Measurements from ENCODE around the gene ARID4A. TPM values are rescaled to one million over a fixed set of nuclear protein-coding genes. Genes with fewer than 3 reads are reported as not detected.

ARID4A gene
- total and polyA plus RNA-seq, 2 of the 13 experiments (the other 11 are each of a cell fraction or from before 2014, with no cell fraction given), result 7.2 to 9.7 TPM

GRCh38 chr14:58395812-58396788 lies 97.7 kb downstream of the ARID4A start, which contains the start of gene TOMM20L (continued):
- TF ChIP-seq NR3C1 (CRISPR knock-in tag; IDR thresholded peaks at IDR 0.05) (no peak), SCMH1 (CRISPR knock-in tag; IDR thresholded peaks at IDR 0.05; ENCODE audit: borderline replicate concordance) (no peak), HNF4G (IDR thresholded peaks at IDR 0.05; ENCODE audit: borderline replicate concordance, low read depth, low read length) (no peak), HNF4G (CRISPR knock-in tag; IDR thresholded peaks at IDR 0.05; ENCODE audit: borderline replicate concordance, low read depth) (no peak), JUND (CRISPR knock-in tag; IDR thresholded peaks at IDR 0.05) (no peak), ZNF883 (CRISPR knock-in tag; IDR thresholded peaks at IDR 0.05; ENCODE audit: not compliant biosample characterization) (no peak), REPIN1 (CRISPR knock-in tag; IDR thresholded peaks at IDR 0.05; ENCODE audit: borderline replicate concordance, low read depth) (no peak), GATAD2A (CRISPR knock-in tag; IDR thresholded peaks at IDR 0.05) (0 out of 2 replicates have a peak, but pooled peaks have one; percentile 1), ZBTB3 (CRISPR knock-in tag; IDR thresholded peaks at IDR 0.05; ENCODE audit: borderline replicate concordance, low read depth) (no peak), MTF2 (CRISPR knock-in tag; IDR thresholded peaks at IDR 0.05; ENCODE audit: borderline replicate concordance) (no peak), ZNF143 (CRISPR knock-in tag; IDR thresholded peaks at IDR 0.05) (no peak; the same call in 1 of the 2 replicates), ZNF225 (CRISPR knock-in tag; IDR thresholded peaks at IDR 0.05) (no peak; the same call in 1 of the 2 replicates), MXD4 (CRISPR knock-in tag; IDR thresholded peaks at IDR 0.05) (no peak), ZNF816 (CRISPR knock-in tag; IDR thresholded peaks at IDR 0.05; ENCODE audit: borderline replicate concordance) (no peak), POLR2AphosphoS2 (IDR thresholded peaks at IDR 0.05; ENCODE audit: low read depth, low read length) (no peak), RAD51 (IDR thresholded peaks at IDR 0.05; ENCODE audit: borderline replicate concordance) (no peak), ETS1 (CRISPR knock-in tag; IDR thresholded peaks at IDR 0.05) (no peak), ZNF260 (CRISPR knock-in tag; IDR thresholded peaks at IDR 0.05; ENCODE audit: borderline replicate concordance, low read depth) (no peak), ZNF160 (CRISPR knock-in tag; IDR thresholded peaks at IDR 0.05) (peak; percentile 9; the same call in 1 of the 2 replicates), ZNF382 (CRISPR knock-in tag; IDR thresholded peaks at IDR 0.05; ENCODE audit: borderline replicate concordance) (no peak), ZFP36 (IDR thresholded peaks at IDR 0.05; ENCODE audit: borderline replicate concordance, low read depth, low read length, partially characterized antibody) (no peak), ZNF446 (CRISPR knock-in tag; IDR thresholded peaks at IDR 0.05) (no peak; the same call in 1 of the 2 replicates), ZNF841 (CRISPR knock-in tag; IDR thresholded peaks at IDR 0.05; ENCODE audit: borderline replicate concordance) (no peak)
- TF ChIP-seq, protein P1, sequence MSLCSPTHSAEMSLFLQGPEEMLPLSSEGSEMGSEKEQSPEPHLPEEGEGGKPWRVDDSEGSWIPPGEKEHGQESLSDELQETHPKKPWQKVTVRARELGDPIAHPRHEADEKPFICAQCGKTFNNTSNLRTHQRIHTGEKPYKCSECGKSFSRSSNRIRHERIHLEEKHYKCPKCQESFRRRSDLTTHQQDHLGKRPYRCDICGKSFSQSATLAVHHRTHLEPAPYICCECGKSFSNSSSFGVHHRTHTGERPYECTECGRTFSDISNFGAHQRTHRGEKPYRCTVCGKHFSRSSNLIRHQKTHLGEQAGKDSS (CRISPR knock-in tag; IDR thresholded peaks at IDR 0.05; ENCODE audit: borderline replicate concordance, low read depth), result peak; percentile 90
- TF ChIP-seq, protein P2, sequence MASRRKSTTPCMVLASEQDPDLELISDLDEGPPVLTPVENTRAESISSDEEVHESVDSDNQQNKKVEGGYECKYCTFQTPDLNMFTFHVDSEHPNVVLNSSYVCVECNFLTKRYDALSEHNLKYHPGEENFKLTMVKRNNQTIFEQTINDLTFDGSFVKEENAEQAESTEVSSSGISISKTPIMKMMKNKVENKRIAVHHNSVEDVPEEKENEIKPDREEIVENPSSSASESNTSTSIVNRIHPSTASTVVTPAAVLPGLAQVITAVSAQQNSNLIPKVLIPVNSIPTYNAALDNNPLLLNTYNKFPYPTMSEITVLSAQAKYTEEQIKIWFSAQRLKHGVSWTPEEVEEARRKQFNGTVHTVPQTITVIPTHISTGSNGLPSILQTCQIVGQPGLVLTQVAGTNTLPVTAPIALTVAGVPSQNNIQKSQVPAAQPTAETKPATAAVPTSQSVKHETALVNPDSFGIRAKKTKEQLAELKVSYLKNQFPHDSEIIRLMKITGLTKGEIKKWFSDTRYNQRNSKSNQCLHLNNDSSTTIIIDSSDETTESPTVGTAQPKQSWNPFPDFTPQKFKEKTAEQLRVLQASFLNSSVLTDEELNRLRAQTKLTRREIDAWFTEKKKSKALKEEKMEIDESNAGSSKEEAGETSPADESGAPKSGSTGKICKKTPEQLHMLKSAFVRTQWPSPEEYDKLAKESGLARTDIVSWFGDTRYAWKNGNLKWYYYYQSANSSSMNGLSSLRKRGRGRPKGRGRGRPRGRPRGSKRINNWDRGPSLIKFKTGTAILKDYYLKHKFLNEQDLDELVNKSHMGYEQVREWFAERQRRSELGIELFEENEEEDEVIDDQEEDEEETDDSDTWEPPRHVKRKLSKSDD (CRISPR knock-in tag; IDR thresholded peaks at IDR 0.05; ENCODE audit: low read depth), result 0 out of 2 replicates have a peak, but pooled peaks have one; percentile 32

Measured in HepG2 (cell line).